Measurements from ENCODE around the gene FGF4.
"Not testable (repeated sequence)": the region's sequence is repeated elsewhere in the genome, so short reads cannot be mapped to it uniquely, and the experiment has no call there.

Gene FGF4

GRCh38 chr11:69773626-69774353 is 1.4 kb downstream of the FGF4 start:
- DNase-seq (ENCODE audit: low read depth in 2 of 2), result no peak

- DNase-seq (ENCODE audit: low read depth in 2 of 2), result no peak
Measured at GRCh38 chr11:69771466-69771865, 3.7 kb downstream of the FGF4 start.

GRCh38 chr11:69770540-69770939 is 4.6 kb downstream of the FGF4 start:
- DNase-seq (ENCODE audit: low read depth in 2 of 2), result no peak

GRCh38 chr11:69765498-69765995 is 9.6 kb downstream of the FGF4 start:
- DNase-seq (ENCODE audit: low read depth in 2 of 2), result no peak

- not testable (repeated sequence) for DNase-seq (ENCODE audit: low read depth in 2 of 2)
Measured at GRCh38 chr11:69764918-69765317, 10.2 kb downstream of the FGF4 start.

GRCh38 chr11:69760319-69760718 is 14.8 kb downstream of the FGF4 start:
- DNase-seq (ENCODE audit: low read depth in 2 of 2), result no peak

GRCh38 chr11:69752890-69753289 is 22.3 kb downstream of the FGF4 start:
- DNase-seq (ENCODE audit: low read depth in 2 of 2), result no peak

GRCh38 chr11:69750875-69751597 is 24.1 kb downstream of the FGF4 start:
- no peak for DNase-seq (ENCODE audit: low read depth in 2 of 2)

GRCh38 chr11:69750108-69750850 is 24.9 kb downstream of the FGF4 start:
- DNase-seq (ENCODE audit: low read depth in 2 of 2), result no peak

- DNase-seq (ENCODE audit: low read depth in 2 of 2), result no peak
Measured at GRCh38 chr11:69748637-69749036, 26.5 kb downstream of the FGF4 start.

- DNase-seq (ENCODE audit: low read depth in 2 of 2), result no peak
Measured at GRCh38 chr11:69746752-69747742, 28.1 kb downstream of the FGF4 start.

GRCh38 chr11:69746140-69746539 is 29.0 kb downstream of the FGF4 start:
- DNase-seq (ENCODE audit: low read depth in 2 of 2), result no peak

GRCh38 chr11:69745201-69745600 is 29.9 kb downstream of the FGF4 start:
- DNase-seq (ENCODE audit: low read depth in 2 of 2), result no peak

GRCh38 chr11:69744435-69744834 is 30.7 kb downstream of the FGF4 start:
- no peak for DNase-seq (ENCODE audit: low read depth in 2 of 2)

- DNase-seq (ENCODE audit: low read depth in 2 of 2), result no peak
Measured at GRCh38 chr11:69734841-69735240, 40.3 kb downstream of the FGF4 start.

GRCh38 chr11:69734367-69734766 is 40.8 kb downstream of the FGF4 start:
- no peak for DNase-seq (ENCODE audit: low read depth in 2 of 2)

GRCh38 chr11:69732910-69733309 is 42.2 kb downstream of the FGF4 start:
- no peak for DNase-seq (ENCODE audit: low read depth in 2 of 2)

GRCh38 chr11:69731110-69731509 is 44.0 kb downstream of the FGF4 start:
- DNase-seq (ENCODE audit: low read depth in 2 of 2), result no peak

GRCh38 chr11:69730500-69730899 is 44.6 kb downstream of the FGF4 start:
- DNase-seq (ENCODE audit: low read depth in 2 of 2), result no peak

GRCh38 chr11:69729252-69729651 is 45.9 kb downstream of the FGF4 start:
- no peak for DNase-seq (ENCODE audit: low read depth in 2 of 2)

- DNase-seq (ENCODE audit: low read depth in 2 of 2), result no peak
Measured at GRCh38 chr11:69727266-69727665, 47.9 kb downstream of the FGF4 start.
